Uterus (tissue), 4 donors: ENCODE data around the gene CEACAM18. TPM values are rescaled to one million over a fixed set of nuclear protein-coding genes. Genes with fewer than 3 reads are reported as not detected.

Experiments
- DNase-seq, 2 donors: peaks; one replicate each; pipeline ENCODE4 v3.0.0-alpha.2; 2019 to 2020
- H3K27ac ChIP-seq, 2 donors: fragments of 200-600 bp; sonication (generic); 1 replicate in 1 of 2; 2 replicates in 1 of 2; pipeline ENCODE4 v1.5.1; 2016 to 2018
- H3K27me3 ChIP-seq, 2 donors: fragments of 200-600 bp; sonication (generic); one replicate each; pipeline ENCODE4 v1.5.1; 2018 to 2019; ENCODE audit warnings: control low read depth in 1 of 2
- H3K36me3 ChIP-seq, 2 donors: fragments of 200-600 bp; sonication (generic); one replicate each; pipeline ENCODE4 v1.5.1; 2019; ENCODE audit warnings: control low read depth in 1 of 2
- H3K4me1 ChIP-seq, 2 donors: fragments of 200-600 bp; sonication (generic); one replicate each; pipeline ENCODE4 v1.5.1; 2018 to 2019; ENCODE audit warnings: control low read depth in 1 of 2
- H3K4me3 ChIP-seq, 2 donors: fragments of 200-600 bp; sonication (generic); 1 replicate in 1 of 2; 2 replicates in 1 of 2; pipeline ENCODE4 v1.5.1; 2018 to 2019; ENCODE audit warnings: mild to moderate bottlenecking in 1 of 2
- H3K9me3 ChIP-seq, 2 donors: fragments of 200-600 bp; sonication (generic); one replicate each; pipeline ENCODE4 v1.5.1; 2019; ENCODE audit warnings: control low read depth in 1 of 2
- POLR2A ChIP-seq, 2 donors: fragments of 450-650 bp; IDR thresholded peaks; one replicate each; pipeline ENCODE4 v1.6.1; 2016; ENCODE audit warnings: antibody characterized with exemption in 2 of 2, mild to moderate bottlenecking in 1 of 2, moderate library complexity in 1 of 2
- intact Hi-C: fragments of 100-400 bp; cut with DNase I; formaldehyde crosslinking; loops from one replicate; pipeline ENCODE4 v1.15.1; 2023; ENCODE audit warnings: low total_unique reads
- total RNA-seq, 4 donors: library from RNA; depleted of rRNA in 3 of 4; stranded (reverse); fragments of >200 nt in 3 of 4; gene quantifications; one replicate each; pipeline versions ENCODE4 v1.1.0 to v1.2.4, GENCODE V29; 2014 to 2023
- TF ChIP-seq, protein P1 (sequence below), 4 experiments: fragments of 200-600 bp in 2 of 4; fragments of 450-650 bp in 2 of 4; sonication (generic) in 2 of 4; IDR thresholded peaks; one replicate each; pipeline ENCODE4 v1.5.1; 2016 to 2019; ENCODE audit warnings: antibody characterized with exemption in 4 of 4, mild to moderate bottlenecking in 2 of 4, moderate library complexity in 1 of 4
- donor health status: DM: yes; HTN: yes; CAD: no.

Gene CEACAM18
- total RNA-seq, 4 donors from 2014 or later, result not detected

- Histone ChIP-seq H3K4me1 (no peaks in the 10 kb centered on the region), H3K27me3 (no peaks in the 10 kb centered on the region), H3K4me3 (no peak within 1 kb of the TSS), H3K9me3 (no peaks in the 10 kb centered on the region), H3K27ac (no peak within 1 kb of the TSS), H3K36me3 (no peaks in the 10 kb centered on the region)
- TF ChIP-seq, protein P1, sequence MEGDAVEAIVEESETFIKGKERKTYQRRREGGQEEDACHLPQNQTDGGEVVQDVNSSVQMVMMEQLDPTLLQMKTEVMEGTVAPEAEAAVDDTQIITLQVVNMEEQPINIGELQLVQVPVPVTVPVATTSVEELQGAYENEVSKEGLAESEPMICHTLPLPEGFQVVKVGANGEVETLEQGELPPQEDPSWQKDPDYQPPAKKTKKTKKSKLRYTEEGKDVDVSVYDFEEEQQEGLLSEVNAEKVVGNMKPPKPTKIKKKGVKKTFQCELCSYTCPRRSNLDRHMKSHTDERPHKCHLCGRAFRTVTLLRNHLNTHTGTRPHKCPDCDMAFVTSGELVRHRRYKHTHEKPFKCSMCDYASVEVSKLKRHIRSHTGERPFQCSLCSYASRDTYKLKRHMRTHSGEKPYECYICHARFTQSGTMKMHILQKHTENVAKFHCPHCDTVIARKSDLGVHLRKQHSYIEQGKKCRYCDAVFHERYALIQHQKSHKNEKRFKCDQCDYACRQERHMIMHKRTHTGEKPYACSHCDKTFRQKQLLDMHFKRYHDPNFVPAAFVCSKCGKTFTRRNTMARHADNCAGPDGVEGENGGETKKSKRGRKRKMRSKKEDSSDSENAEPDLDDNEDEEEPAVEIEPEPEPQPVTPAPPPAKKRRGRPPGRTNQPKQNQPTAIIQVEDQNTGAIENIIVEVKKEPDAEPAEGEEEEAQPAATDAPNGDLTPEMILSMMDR (IDR thresholded peaks at IDR 0.05), result no peak
- no peak for TF ChIP-seq POLR2A (IDR thresholded peaks at IDR 0.05)
- intact Hi-C loops, result no loop called here
- DNase-seq, result no peak
These were observed 20.2 kb upstream of the CEACAM18 start, which contains the start of gene SIGLEC8 for GRCh38 chr19:51458051-51458645. TSS of gene SIGLEC8 (minus strand) at chr19:51458454. CDS start at chr19:51458387, 67 bp downstream.

GRCh38 chr19:51458899-51459505 lies 19.3 kb upstream of the CEACAM18 start:
- H3K9me3 ChIP-seq, result no peaks in the 10 kb centered on the region
- H3K4me3 ChIP-seq, result no peak overlapping the region
- TF ChIP-seq, protein P1 (IDR thresholded peaks at IDR 0.05), result no peak
- TF ChIP-seq POLR2A (IDR thresholded peaks at IDR 0.05), result no peak
- H3K4me1 ChIP-seq, result no peaks in the 10 kb centered on the region
- no peak overlapping the region for H3K27ac ChIP-seq
- no peaks in the 10 kb centered on the region for H3K36me3 ChIP-seq
- no peak for DNase-seq
- intact Hi-C loops, result no loop called here
- no peaks in the 10 kb centered on the region for H3K27me3 ChIP-seq

DNA sequence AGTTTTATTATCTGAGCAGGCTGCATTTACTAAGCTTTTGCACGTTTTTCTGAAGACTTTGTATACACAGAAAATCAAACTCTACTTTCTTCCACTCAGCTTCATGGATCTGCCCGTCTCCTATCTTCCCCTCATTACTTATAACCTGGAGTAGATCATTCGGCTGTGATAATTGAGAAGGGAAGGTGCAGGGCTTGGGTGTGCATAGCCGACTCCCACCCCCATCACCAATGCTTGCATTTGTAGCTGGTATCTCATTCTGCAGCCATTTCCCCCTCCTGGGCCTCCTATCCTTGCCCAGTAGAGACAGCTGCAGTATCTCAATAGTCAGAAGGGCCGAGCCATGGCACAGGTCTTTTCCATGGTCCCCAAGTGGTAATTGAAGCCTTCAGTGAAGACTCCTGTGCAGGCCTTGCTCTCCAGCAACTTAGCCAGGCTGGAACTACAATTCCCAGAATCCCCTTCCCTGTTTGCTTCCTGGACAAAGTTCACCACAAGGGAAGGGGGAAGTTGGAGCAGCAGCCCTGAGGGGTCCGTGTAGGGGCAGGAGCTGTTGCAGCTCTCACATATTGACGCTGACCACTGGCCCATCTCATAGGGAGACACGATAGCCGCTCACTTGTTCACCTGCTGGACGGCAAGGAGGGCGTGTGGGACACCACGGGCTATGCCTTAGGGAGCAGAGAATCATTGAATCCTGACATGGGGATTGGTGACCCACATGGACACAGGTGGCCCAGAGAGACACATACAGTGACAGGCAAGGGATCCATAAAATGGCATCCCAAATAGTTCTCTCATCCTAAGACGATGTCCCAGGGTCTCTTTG lies 18.0 kb upstream of the CEACAM18 start:
- Histone ChIP-seq H3K4me1 (no peaks in the 10 kb centered on the region), H3K4me3 (no peak overlapping the region), H3K9me3 (no peaks in the 10 kb centered on the region), H3K27me3 (no peaks in the 10 kb centered on the region), H3K36me3 (no peaks in the 10 kb centered on the region), H3K27ac (no peak overlapping the region)
- no peak for TF ChIP-seq POLR2A (IDR thresholded peaks at IDR 0.05)
- TF ChIP-seq, protein P1 (IDR thresholded peaks at IDR 0.05), result no peak
- intact Hi-C loops, result no loop called here
- no peak for DNase-seq

DNA sequence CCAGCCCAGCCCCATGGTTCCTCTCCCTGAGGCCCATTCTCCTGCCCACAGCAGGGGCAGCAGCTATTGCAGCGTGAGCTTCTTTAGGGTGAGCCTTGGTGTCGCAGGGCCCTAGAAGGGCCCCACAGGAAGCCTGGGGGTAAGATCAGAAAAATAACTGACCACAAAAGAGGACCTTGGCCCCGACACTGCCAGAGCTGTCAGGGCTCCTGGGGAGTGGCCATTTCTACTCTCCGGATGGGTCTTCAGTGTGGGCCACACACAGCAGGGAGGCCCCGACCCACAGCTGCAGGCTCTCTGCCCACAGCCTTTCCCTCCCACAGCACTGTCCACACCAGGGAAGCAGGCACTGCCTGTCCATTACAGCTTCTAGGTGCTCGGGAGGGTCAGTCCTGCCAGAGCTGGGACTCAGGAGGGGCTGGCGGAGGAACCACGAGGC lies 16.6 kb upstream of the CEACAM18 start:
- H3K27ac ChIP-seq, result no peak overlapping the region
- H3K4me1 ChIP-seq, result no peaks in the 10 kb centered on the region
- intact Hi-C loops, result no loop called here
- H3K36me3 ChIP-seq, result no peaks in the 10 kb centered on the region
- H3K27me3 ChIP-seq, result no peaks in the 10 kb centered on the region
- TF ChIP-seq POLR2A (IDR thresholded peaks at IDR 0.05), result no peak
- TF ChIP-seq, protein P1 (IDR thresholded peaks at IDR 0.05), result no peak
- H3K4me3 ChIP-seq, result no peak overlapping the region
- no peak for DNase-seq
- H3K9me3 ChIP-seq, result no peaks in the 10 kb centered on the region

GRCh38 chr19:51462276-51462675 lies 16.1 kb upstream of the CEACAM18 start:
- no peaks in the 10 kb centered on the region for H3K36me3 ChIP-seq
- H3K27me3 ChIP-seq, result no peaks in the 10 kb centered on the region
- H3K4me1 ChIP-seq, result no peaks in the 10 kb centered on the region
- no peaks in the 10 kb centered on the region for H3K9me3 ChIP-seq
- intact Hi-C loops, result no loop called here
- H3K4me3 ChIP-seq, result no peak overlapping the region
- no peak for DNase-seq
- TF ChIP-seq, protein P1 (IDR thresholded peaks at IDR 0.05), result no peak
- no peak for TF ChIP-seq POLR2A (IDR thresholded peaks at IDR 0.05)
- no peak overlapping the region for H3K27ac ChIP-seq
